ENCODE measurements around the gene NOD1. TPM values are rescaled to one million over a fixed set of nuclear protein-coding genes. Genes with fewer than 3 reads are reported as not detected.

NOD1 gene
- total and polyA plus RNA-seq, 2 of the 8 experiments (the other 6 are each of a cell fraction or from before 2014, with no cell fraction given), result 3.8 to 6.5 TPM

DNA sequence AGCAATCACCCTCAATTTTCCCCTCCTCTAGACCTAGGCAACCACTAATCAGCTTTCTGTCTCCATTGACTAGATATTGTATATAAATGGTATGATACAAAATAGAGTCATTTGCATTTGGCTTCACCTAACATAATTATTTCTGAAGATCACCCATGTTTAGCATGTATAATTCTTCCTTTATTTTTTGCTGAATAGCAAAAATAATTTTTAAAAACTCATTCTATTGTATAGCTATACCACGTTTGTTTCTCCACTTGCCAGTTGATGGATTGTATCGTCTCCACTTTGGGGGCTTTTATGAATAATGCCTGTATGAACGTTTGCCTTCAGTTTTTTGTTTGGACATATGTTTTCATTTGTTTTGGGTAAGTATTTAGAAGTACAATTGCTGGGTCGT, 98.8 kb downstream of the NOD1 start (continued):
- TF ChIP-seq ATF2 (IDR thresholded peaks at IDR 0.05; ENCODE audit: low read length) (no peak), ASH2L (IDR thresholded peaks at IDR 0.05; ENCODE audit: low read length) (no peak), ZNF274 (IDR thresholded peaks at IDR 0.05; ENCODE audit: borderline replicate concordance, extremely low read depth, low read length) (no peak), EP300 (IDR thresholded peaks at IDR 0.05; ENCODE audit: borderline replicate concordance in 1 of 2, low read depth in 2 of 2, low read length in 2 of 2) (no peak)

Measured in H1 (cell line).